Tibial nerve (tissue), 3 donors: ENCODE measurements around the gene TNFAIP8L2.

Experiments
- CTCF ChIP-seq, 5 experiments: fragments of 200-600 bp in 3 of 5; fragments of 450-650 bp in 2 of 5; sonication (generic) in 3 of 5; IDR thresholded peaks; one replicate each; pipeline ENCODE4 v1.5.1; 2016 to 2019; ENCODE audit warnings: antibody characterized with exemption in 5 of 5, mild to moderate bottlenecking in 3 of 5, moderate library complexity in 2 of 5
- POLR2A ChIP-seq, 2 donors: fragments of 450-650 bp; IDR thresholded peaks; one replicate each; pipeline ENCODE4 v1.6.1; 2017; ENCODE audit warnings: antibody characterized with exemption in 2 of 2, mild to moderate bottlenecking in 2 of 2, moderate library complexity in 2 of 2

DNA sequence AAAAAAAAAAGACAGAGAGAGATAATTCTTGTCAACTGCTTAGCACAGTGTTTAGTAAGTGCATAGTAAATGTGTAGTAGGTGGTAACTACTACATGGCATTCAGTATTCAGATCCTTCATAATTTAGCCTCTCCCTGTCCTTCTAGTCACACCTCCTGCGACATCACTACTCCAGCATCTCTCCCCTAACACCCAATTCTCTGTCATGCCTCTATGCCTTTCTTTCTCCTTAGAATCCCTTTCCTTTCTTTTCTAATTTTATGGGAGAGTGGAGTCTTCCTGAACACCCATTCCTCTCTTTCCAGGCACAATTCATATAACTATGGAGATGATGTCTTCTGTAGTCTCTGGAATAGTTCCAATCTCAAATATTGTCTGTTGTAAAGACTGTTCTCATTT lies 37.4 kb downstream of the TNFAIP8L2 start:
- no peak for TF ChIP-seq CTCF (IDR thresholded peaks at IDR 0.05)
- TF ChIP-seq POLR2A (IDR thresholded peaks at IDR 0.05), result no peak
